Cardiac muscle cell (in vitro differentiated cells and primary cell): ENCODE measurements around the gene L2HGDH. TPM values are rescaled to one million over a fixed set of nuclear protein-coding genes. Genes with fewer than 3 reads are reported as not detected.

Experiments
- DNase-seq, 2 donors: peaks; one replicate each; pipeline versions ENCODE4 v3.0.0 to v3.0.0-alpha.2; 2010 to 2017; ENCODE audit warnings: low read depth in 1 of 2, low spot score in 1 of 2
- H3K27ac ChIP-seq: fragments of 200-600 bp; sonication (generic); 2 replicates; pipeline ENCODE4 v1.5.1; 2016
- H3K27me3 ChIP-seq: fragments of 200-600 bp; sonication (generic); 2 replicates; pipeline ENCODE4 v1.6.0; 2016; ENCODE audit warnings: control low read depth
- H3K36me3 ChIP-seq: fragments of 200-600 bp; sonication (generic); 2 replicates; pipeline ENCODE4 v1.5.1; 2016; ENCODE audit warnings: control low read depth
- H3K4me1 ChIP-seq: fragments of 200-600 bp; sonication (generic); 2 replicates; pipeline ENCODE4 v1.8.1; 2017; ENCODE audit warnings: low read depth, mild to moderate bottlenecking, mixed run types
- H3K4me3 ChIP-seq: fragments of 200-600 bp; sonication (generic); 2 replicates; pipeline ENCODE4 v1.5.1; 2016; ENCODE audit warnings: mild to moderate bottlenecking
- H3K9me3 ChIP-seq: fragments of 200-600 bp; sonication (generic); 2 replicates; pipeline ENCODE4 v1.5.1; 2017; ENCODE audit warnings: low read depth, mild to moderate bottlenecking, control low read depth
- polyA plus RNA-seq: library from polyadenylated mRNA; unstranded; fragments of >200 nt; fragmentation: Nextera tagmentation; extraction: Ambion mirVana; gene quantifications from 2 replicates; pipeline ENCODE4 v1.2.1, GENCODE V29; 2016
- total RNA-seq: library from RNA; depleted of rRNA; stranded (reverse); fragments of >200 nt; gene quantifications from 2 replicates; pipeline ENCODE4 v1.2.3, GENCODE V29; 2016
- TF ChIP-seq, protein P1 (sequence below): IDR thresholded peaks from 2 replicates; pipeline ENCODE4 v1.5.1; 2012; ENCODE audit warnings: low read depth, mild to moderate bottlenecking, low read length

L2HGDH gene
- total and polyA plus RNA-seq, 2 experiments from 2014 or later = 9.4 to 13.8 TPM

GRCh38 chr14:50344116-50344775 lies 32.2 kb upstream of the L2HGDH start:
- H3K4me3 ChIP-seq = no peak overlapping the region
- no peak overlapping the region for H3K27ac ChIP-seq
- TF ChIP-seq, protein P1, sequence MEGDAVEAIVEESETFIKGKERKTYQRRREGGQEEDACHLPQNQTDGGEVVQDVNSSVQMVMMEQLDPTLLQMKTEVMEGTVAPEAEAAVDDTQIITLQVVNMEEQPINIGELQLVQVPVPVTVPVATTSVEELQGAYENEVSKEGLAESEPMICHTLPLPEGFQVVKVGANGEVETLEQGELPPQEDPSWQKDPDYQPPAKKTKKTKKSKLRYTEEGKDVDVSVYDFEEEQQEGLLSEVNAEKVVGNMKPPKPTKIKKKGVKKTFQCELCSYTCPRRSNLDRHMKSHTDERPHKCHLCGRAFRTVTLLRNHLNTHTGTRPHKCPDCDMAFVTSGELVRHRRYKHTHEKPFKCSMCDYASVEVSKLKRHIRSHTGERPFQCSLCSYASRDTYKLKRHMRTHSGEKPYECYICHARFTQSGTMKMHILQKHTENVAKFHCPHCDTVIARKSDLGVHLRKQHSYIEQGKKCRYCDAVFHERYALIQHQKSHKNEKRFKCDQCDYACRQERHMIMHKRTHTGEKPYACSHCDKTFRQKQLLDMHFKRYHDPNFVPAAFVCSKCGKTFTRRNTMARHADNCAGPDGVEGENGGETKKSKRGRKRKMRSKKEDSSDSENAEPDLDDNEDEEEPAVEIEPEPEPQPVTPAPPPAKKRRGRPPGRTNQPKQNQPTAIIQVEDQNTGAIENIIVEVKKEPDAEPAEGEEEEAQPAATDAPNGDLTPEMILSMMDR = no peak
- no peak for DNase-seq
- no peaks in the 10 kb centered on the region for H3K9me3 ChIP-seq
- H3K27me3 ChIP-seq = no peaks in the 10 kb centered on the region
- H3K4me1 ChIP-seq = peaks cover 10% of the 10 kb centered on the region
- H3K36me3 ChIP-seq = no peaks in the 10 kb centered on the region

- no peak overlapping the region for H3K27ac ChIP-seq
- no peak for DNase-seq
- H3K4me1 ChIP-seq = peaks cover 10% of the 10 kb centered on the region
- no peaks in the 10 kb centered on the region for H3K27me3 ChIP-seq
- no peaks in the 10 kb centered on the region for H3K36me3 ChIP-seq
- no peaks in the 10 kb centered on the region for H3K9me3 ChIP-seq
- H3K4me3 ChIP-seq = no peak overlapping the region
- TF ChIP-seq, protein P1 = no peak
Measured at GRCh38 chr14:50343434-50343833, 31.4 kb upstream of the L2HGDH start.

- DNase-seq = peak; percentile 43 to 72
- no peak overlapping the region for H3K4me3 ChIP-seq
- no peak overlapping the region for H3K27ac ChIP-seq
- H3K4me1 ChIP-seq = peaks cover 10% of the 10 kb centered on the region
- H3K9me3 ChIP-seq = no peaks in the 10 kb centered on the region
- H3K27me3 ChIP-seq = no peaks in the 10 kb centered on the region
- H3K36me3 ChIP-seq = no peaks in the 10 kb centered on the region
- TF ChIP-seq, protein P1 = peak; percentile 26
Measured at GRCh38 chr14:50342221-50343078, 30.4 kb upstream of the L2HGDH start.

DNA sequence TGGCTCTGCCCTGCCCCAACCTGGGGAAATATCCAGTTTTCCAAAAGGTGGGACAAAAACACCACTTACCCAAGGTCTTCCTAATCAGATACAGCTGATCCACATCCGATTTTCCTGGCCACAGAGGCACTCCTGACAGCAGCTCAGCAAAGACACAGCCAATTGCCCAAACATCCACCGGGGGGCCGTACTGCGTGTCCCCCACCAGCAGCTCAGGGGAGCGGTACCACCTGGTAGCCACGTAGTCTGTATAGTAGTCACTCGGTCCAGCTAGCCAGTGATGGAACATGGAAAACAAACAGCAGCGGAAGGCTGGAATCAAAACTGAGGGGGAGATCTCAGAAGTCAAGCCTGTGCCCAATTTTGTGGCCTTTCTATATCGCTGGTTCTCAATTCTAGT lies 28.9 kb upstream of the L2HGDH start:
- DNase-seq = no peak
- Histone ChIP-seq H3K9me3 (no peaks in the 10 kb centered on the region), H3K27me3 (no peaks in the 10 kb centered on the region), H3K36me3 (no peaks in the 10 kb centered on the region), H3K27ac (no peak overlapping the region), H3K4me3 (no peak overlapping the region), H3K4me1 (peaks cover 10% of the 10 kb centered on the region)
- TF ChIP-seq, protein P1 = no peak

DNA sequence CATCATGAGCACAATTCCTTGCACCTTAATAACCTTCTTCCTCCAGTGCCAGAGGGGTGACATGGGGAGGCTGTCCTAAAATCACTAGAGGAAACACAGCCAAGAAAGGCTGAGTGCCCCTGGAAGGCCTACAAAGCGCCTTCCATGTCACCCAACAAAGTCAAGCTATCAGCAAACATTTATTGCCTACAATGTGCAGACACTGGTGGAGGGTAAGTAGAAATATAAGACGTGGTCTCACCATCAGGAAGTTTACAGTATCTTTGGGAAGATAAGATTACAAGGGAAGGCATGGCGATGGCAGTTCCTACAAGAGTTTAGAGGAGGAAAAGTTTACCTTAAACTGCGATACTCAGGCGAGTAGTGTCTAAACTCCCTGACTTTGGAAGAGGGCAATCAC lies 28.0 kb upstream of the L2HGDH start:
- H3K4me1 ChIP-seq = peaks cover 10% of the 10 kb centered on the region
- H3K36me3 ChIP-seq = no peaks in the 10 kb centered on the region
- DNase-seq = no peak
- no peak overlapping the region for H3K27ac ChIP-seq
- H3K4me3 ChIP-seq = no peak overlapping the region
- no peaks in the 10 kb centered on the region for H3K9me3 ChIP-seq
- H3K27me3 ChIP-seq = no peaks in the 10 kb centered on the region
- TF ChIP-seq, protein P1 = no peak
